Suprapubic skin (tissue), 4 donors: ENCODE measurements around the gene PDP2.

Source experiments
- POLR2A ChIP-seq, 2 donors: fragments of 450-650 bp; IDR thresholded peaks; one replicate each; pipeline ENCODE4 v1.6.1; 2017; ENCODE audit warnings: antibody characterized with exemption in 2 of 2, mild to moderate bottlenecking in 2 of 2, moderate library complexity in 2 of 2
- POLR2AphosphoS5 ChIP-seq, 3 donors: sonication (generic); formaldehyde crosslinking; IDR thresholded peaks; one replicate each; pipeline ENCODE4 v1.6.1; 2017; ENCODE audit warnings: antibody characterized with exemption in 3 of 3
- TF ChIP-seq, protein P1 (sequence below), 2 donors: fragments of 200-600 bp in 1 of 2; fragments of 450-650 bp in 1 of 2; sonication (generic) in 1 of 2; IDR thresholded peaks; one replicate each; pipeline ENCODE4 v1.5.1; 2016 to 2019; ENCODE audit warnings: antibody characterized with exemption in 2 of 2, mild to moderate bottlenecking in 1 of 2, moderate library complexity in 1 of 2

DNA sequence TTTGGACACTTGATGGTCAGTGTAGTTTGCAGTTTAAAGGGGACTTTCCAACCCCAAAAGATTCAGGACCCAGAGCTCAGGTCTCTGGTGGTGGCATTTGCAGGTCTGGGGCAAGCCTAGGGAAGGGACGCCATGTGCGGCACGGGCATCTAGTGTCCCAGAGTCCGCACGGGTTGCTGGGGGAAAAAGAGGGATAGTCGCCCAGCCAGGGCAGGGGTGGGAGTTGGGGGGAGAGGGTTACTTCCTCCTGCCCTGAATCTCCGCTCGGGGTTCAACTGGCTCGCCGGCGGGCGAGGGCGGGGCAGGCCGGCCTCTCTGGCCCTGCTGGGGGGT lies 36.3 kb upstream of the PDP2 start:
- TF ChIP-seq, protein P1, sequence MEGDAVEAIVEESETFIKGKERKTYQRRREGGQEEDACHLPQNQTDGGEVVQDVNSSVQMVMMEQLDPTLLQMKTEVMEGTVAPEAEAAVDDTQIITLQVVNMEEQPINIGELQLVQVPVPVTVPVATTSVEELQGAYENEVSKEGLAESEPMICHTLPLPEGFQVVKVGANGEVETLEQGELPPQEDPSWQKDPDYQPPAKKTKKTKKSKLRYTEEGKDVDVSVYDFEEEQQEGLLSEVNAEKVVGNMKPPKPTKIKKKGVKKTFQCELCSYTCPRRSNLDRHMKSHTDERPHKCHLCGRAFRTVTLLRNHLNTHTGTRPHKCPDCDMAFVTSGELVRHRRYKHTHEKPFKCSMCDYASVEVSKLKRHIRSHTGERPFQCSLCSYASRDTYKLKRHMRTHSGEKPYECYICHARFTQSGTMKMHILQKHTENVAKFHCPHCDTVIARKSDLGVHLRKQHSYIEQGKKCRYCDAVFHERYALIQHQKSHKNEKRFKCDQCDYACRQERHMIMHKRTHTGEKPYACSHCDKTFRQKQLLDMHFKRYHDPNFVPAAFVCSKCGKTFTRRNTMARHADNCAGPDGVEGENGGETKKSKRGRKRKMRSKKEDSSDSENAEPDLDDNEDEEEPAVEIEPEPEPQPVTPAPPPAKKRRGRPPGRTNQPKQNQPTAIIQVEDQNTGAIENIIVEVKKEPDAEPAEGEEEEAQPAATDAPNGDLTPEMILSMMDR (IDR thresholded peaks at IDR 0.05) = no peak
- TF ChIP-seq POLR2AphosphoS5 (IDR thresholded peaks at IDR 0.05) = no peak
- TF ChIP-seq POLR2A (IDR thresholded peaks at IDR 0.05) = no peak
